ENCODE results near the gene IZUMO1. TPM values are rescaled to one million over a fixed set of nuclear protein-coding genes. Genes with fewer than 3 reads are reported as not detected.
"Not testable (repeated sequence)": the region's sequence is repeated elsewhere in the genome, so short reads cannot be mapped to it uniquely, and the experiment has no call there.

Gene IZUMO1
- not detected in 2 replicates for total RNA-seq (2014; rRNA removed; shearing (Covaris generic); ENCODE audit: low replicate concordance)

GRCh38 chr19:48746738-48747575 lies at the start of gene IZUMO1:
Gene IZUMO1 (minus strand): TSS chr19:48746909. CDS start chr19:48745859, 1,050 bp downstream.
- Histone ChIP-seq H3K9me3 (no peaks in the 10 kb centered on the region), H3K4me3 (no peak within 1 kb of the TSS), H3K36me3 (no peaks in the 10 kb centered on the region), H3K27me3 (no peaks in the 10 kb centered on the region)
- DNase-seq, result no peak

GRCh38 chr19:48795685-48796070 lies 49.0 kb upstream of the IZUMO1 start:
- DNase-seq, result peak; percentile 62
- no peaks in the 10 kb centered on the region for H3K27me3 ChIP-seq
- H3K36me3 ChIP-seq, result peaks cover 5% of the 10 kb centered on the region
- no peaks in the 10 kb centered on the region for H3K9me3 ChIP-seq
- no peak overlapping the region for H3K4me3 ChIP-seq

- H3K9me3 ChIP-seq, result no peaks in the 10 kb centered on the region
- DNase-seq, result peak; percentile 94
- no peaks in the 10 kb centered on the region for H3K27me3 ChIP-seq
- peak overlapping the region; percentile 40 for H3K4me3 ChIP-seq
- H3K36me3 ChIP-seq, result peaks cover 5% of the 10 kb centered on the region
Observed at GRCh38 chr19:48795055-48795684, 48.5 kb upstream of the IZUMO1 start.

- H3K9me3 ChIP-seq, result no peaks in the 10 kb centered on the region
- H3K36me3 ChIP-seq, result peaks cover 1% of the 10 kb centered on the region
- no peak overlapping the region for H3K4me3 ChIP-seq
- no peaks in the 10 kb centered on the region for H3K27me3 ChIP-seq
- DNase-seq, result no peak
Observed at GRCh38 chr19:48794291-48794690, 47.6 kb upstream of the IZUMO1 start.

- Histone ChIP-seq H3K27me3 (no peaks in the 10 kb centered on the region), H3K36me3 (no peaks in the 10 kb centered on the region), H3K4me3 (no peak overlapping the region), H3K9me3 (no peaks in the 10 kb centered on the region)
- no peak for DNase-seq
Observed at GRCh38 chr19:48793271-48793670, 46.6 kb upstream of the IZUMO1 start.

GRCh38 chr19:48787331-48787730 lies 40.6 kb upstream of the IZUMO1 start:
- not testable (repeated sequence) for H3K36me3 ChIP-seq, H3K27me3 ChIP-seq, H3K4me3 ChIP-seq, DNase-seq, H3K9me3 ChIP-seq

GRCh38 chr19:48786422-48786821 lies 39.7 kb upstream of the IZUMO1 start:
- H3K4me3 ChIP-seq, result not testable (repeated sequence)

GRCh38 chr19:48784527-48784926 lies 37.8 kb upstream of the IZUMO1 start:
- no peak for DNase-seq
- H3K9me3 ChIP-seq, result no peaks in the 10 kb centered on the region
- no peaks in the 10 kb centered on the region for H3K27me3 ChIP-seq

More at GRCh38 chr19:48786422-48786821, 39.7 kb upstream of the IZUMO1 start:
- not testable (repeated sequence) for DNase-seq, H3K36me3 ChIP-seq, H3K27me3 ChIP-seq, H3K9me3 ChIP-seq

GRCh38 chr19:48780631-48781391 lies 34.1 kb upstream of the IZUMO1 start:
- no peak for DNase-seq
- no peaks in the 10 kb centered on the region for H3K36me3 ChIP-seq
- H3K27me3 ChIP-seq, result no peaks in the 10 kb centered on the region
- no peak overlapping the region for H3K4me3 ChIP-seq
- H3K9me3 ChIP-seq, result no peaks in the 10 kb centered on the region

More at GRCh38 chr19:48784527-48784926, 37.8 kb upstream of the IZUMO1 start:
- Histone ChIP-seq H3K4me3 (no peak overlapping the region), H3K36me3 (no peaks in the 10 kb centered on the region)

- Histone ChIP-seq H3K36me3 (no peaks in the 10 kb centered on the region), H3K27me3 (no peaks in the 10 kb centered on the region), H3K4me3 (no peak overlapping the region), H3K9me3 (no peaks in the 10 kb centered on the region)
- no peak for DNase-seq
Observed at GRCh38 chr19:48779636-48780035, 32.9 kb upstream of the IZUMO1 start.

GRCh38 chr19:48777720-48778119 lies 31.0 kb upstream of the IZUMO1 start:
- no peaks in the 10 kb centered on the region for H3K9me3 ChIP-seq
- no peak for DNase-seq
- H3K27me3 ChIP-seq, result no peaks in the 10 kb centered on the region
- H3K36me3 ChIP-seq, result no peaks in the 10 kb centered on the region
- no peak overlapping the region for H3K4me3 ChIP-seq

GRCh38 chr19:48777139-48777538 lies 30.4 kb upstream of the IZUMO1 start:
- Histone ChIP-seq H3K9me3 (no peaks in the 10 kb centered on the region), H3K27me3 (no peaks in the 10 kb centered on the region), H3K4me3 (no peak overlapping the region), H3K36me3 (no peaks in the 10 kb centered on the region)
- DNase-seq, result no peak

- no peak overlapping the region for H3K4me3 ChIP-seq
- no peak for DNase-seq
- H3K9me3 ChIP-seq, result no peaks in the 10 kb centered on the region
- H3K36me3 ChIP-seq, result no peaks in the 10 kb centered on the region
- H3K27me3 ChIP-seq, result peaks cover 17% of the 10 kb centered on the region
Observed at GRCh38 chr19:48772503-48772953, 25.8 kb upstream of the IZUMO1 start.

GRCh38 chr19:48770734-48771472 lies 24.2 kb upstream of the IZUMO1 start:
- Histone ChIP-seq H3K27me3 (peaks cover 17% of the 10 kb centered on the region), H3K4me3 (no peak overlapping the region), H3K36me3 (no peaks in the 10 kb centered on the region), H3K9me3 (no peaks in the 10 kb centered on the region)
- DNase-seq, result no peak

GRCh38 chr19:48770266-48770665 lies 23.6 kb upstream of the IZUMO1 start:
- Histone ChIP-seq H3K36me3 (no peaks in the 10 kb centered on the region), H3K27me3 (peaks cover 17% of the 10 kb centered on the region), H3K9me3 (no peaks in the 10 kb centered on the region), H3K4me3 (no peak overlapping the region)
- no peak for DNase-seq

- Histone ChIP-seq H3K36me3 (no peaks in the 10 kb centered on the region), H3K9me3 (no peaks in the 10 kb centered on the region), H3K27me3 (peaks cover 19% of the 10 kb centered on the region), H3K4me3 (no peak overlapping the region)
- no peak for DNase-seq
Observed at GRCh38 chr19:48768994-48769713, 22.4 kb upstream of the IZUMO1 start.

Data from MG63 (cell line).